HG03439 (cell line): Measurements from ENCODE around the gene ACY1.

ENCODE experiments used
- ATAC-seq: cut with Tn5 transposase; IDR thresholded peaks from one replicate; pipeline ENCODE4 v1.9.1; 2021; ENCODE audit warnings: mild to moderate bottlenecking, moderate library complexity; ENCODE audit not compliant: unreplicated experiment

The ACY1 gene

DNA sequence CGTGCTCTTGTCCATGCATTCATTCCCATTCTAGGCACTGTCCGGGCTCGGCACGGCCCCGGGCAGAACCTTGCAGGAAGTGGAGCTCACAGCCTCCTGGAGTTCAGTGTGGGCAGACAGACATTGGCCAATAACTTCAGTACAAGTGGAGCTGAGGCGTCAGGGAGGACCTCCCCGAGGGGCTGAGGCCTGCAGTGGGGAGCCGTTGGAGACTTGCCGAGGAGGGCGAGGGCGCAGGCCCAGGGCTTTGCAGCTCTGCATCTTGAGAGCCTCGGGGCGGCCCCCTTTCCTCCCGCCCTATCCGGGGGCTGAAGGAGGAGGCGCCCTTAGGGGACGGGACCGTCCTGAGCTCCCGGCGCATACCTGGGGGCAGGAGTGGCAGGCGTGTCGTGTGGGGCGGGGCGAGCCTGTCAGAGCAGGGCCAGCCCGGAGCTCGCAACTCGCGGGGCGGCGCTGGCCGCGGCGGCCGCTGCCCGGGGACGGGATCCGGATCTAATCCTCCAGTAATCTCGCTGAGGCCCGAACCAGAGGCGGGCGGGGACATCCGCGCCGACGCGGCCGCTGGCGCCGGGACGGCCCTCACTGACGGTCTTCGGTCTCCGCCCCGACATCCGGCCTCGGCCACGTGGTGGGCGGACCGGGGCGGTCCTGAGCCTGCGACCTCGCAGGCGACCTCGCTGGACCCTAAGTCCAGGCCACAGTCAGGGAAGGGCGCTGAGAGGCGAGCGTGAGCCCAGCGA is at the start of gene ACY1:
Gene ACY1 (plus strand): TSS at position 698 of the 740 bp plus-strand sequence. CDS start 530 bp downstream, outside the sequence.
- peak; percentile 65 for ATAC-seq

GRCh38 chr3:51934139-51934850 is 49.0 kb upstream of the ACY1 start:
- no peak for ATAC-seq

DNA sequence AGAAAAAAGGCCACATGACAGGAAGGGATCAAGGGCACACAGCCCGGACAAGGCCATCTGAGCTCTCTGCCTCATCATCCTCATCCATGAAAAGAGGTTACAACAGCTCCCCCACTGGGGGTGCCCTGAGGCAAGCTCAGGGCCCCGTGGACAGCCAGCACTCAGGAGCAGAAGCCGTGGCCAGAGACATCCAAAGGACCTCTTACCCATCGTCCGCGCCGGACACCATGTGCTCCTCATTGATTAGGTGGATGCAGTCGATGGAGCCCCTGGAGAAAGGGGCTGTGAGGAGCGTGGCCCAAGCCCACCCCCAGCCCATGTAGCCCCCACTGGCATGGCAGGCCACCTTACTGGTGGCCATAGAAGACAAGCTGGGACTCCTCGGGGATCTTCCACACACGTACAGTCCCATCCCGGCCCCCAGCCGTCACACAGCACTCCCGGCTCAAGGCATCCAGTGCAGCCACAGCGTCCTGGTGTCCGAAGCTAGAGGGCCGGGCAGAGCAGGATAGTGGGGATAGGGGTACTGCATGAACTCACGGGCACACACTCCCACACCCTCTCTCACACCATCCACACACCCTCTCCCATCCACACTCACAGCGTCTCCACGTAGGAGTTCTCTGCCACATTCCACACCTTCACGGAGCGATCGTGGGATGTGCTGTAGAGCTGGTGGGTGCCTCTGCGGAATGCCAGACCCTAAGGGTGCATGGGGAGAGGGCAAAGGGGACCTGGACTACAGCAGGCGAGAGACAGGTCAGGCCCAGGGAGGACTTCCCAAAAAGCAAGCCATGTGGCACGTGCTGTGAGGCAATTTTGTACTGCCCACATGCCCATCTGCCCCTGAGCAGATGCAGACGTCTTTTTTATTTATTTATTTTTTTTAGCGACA is 48.1 kb upstream of the ACY1 start:
- no peak for ATAC-seq

DNA sequence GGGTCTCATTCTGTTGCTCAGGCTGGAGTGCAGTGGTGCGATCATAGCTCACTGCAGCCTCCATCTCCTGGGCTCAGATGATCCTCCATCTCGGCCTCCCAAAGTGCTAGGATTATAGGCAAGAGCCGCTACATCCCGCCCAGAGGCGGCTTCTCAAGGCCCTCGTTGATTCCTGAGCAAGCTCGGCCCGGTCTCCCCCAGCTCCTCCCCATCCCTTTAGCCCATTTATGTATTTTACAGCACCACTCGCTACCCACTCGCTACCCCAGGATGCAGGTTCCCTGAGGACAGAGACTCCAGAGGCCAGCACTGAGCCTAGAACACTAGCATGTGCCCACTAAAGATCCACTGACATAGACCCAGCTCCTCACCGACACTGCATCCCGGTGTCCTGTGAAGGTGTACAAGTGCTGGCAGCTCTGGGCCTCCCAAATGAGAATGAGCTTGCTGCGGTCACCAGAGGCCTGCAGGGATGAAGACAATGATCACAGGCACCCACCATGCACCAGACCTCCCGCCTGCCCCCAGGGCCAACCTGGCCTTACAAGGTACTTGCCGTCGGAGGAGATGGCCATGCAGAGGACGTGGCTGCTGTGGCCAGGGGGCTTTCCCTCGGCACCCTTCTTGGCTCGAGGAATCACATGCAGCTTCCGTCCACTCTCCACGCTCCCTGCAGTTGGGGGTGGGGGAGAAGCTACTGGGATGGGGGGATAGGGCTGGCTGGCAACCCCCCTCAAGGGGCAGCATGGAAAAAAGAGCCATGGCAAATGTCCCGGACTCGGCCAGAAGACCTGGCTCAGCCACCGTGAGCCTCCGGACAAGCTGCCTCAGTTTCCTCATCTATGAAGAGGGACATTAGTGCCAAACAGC is 47.2 kb upstream of the ACY1 start:
- no peak for ATAC-seq

DNA sequence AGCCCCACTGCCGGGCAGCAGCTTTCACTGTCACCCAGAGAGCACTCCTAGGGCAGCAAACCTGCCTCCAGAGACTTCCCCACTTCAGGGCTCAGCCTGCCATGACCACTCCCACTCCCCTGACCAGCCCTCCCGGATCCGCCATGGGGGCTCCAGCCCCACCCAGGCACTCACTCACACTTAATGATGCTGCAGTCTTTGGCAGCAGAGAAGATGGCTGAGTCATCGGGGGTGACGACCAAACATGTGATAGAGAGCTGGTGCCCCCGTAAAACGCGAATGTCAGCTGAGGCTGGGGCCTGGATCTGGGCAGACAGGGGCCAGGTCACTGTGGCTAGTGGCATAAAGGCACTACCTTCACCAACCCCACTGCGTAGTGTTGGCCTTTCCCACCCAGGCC is 46.3 kb upstream of the ACY1 start:
- no peak for ATAC-seq

- no peak for ATAC-seq
These were observed 45.5 kb upstream of the ACY1 start for GRCh38 chr3:51937611-51938450.

DNA sequence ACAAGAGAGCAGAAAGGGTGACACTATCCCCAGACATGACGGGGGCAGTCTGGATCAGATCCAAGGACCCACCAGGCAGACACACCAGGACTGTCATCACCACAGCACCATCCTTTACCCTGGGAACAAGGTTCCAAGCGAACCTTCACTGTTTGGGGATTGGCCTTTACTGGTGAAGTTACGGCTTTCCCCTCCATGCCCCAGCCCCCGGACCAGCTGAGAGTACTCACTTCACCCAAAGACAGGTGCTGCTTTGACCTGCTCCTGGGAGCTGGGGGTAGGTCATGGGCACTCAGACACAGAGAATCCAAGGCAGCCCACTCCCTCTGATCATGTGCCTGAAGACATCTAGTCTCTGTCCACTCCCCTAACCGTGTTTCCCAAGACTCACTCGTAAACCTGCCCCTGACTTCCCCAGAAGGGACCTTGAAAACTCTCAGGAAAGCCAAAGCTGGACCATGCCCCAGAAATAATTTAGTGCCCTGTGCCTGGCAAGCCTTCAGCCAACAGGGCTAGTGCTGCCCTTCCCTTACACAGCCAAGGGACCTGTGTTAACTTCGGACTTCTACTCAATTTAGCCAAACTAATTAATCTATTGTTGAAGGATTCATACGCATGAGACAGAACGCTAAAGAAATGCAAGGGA is 44.4 kb upstream of the ACY1 start:
- no peak for ATAC-seq

DNA sequence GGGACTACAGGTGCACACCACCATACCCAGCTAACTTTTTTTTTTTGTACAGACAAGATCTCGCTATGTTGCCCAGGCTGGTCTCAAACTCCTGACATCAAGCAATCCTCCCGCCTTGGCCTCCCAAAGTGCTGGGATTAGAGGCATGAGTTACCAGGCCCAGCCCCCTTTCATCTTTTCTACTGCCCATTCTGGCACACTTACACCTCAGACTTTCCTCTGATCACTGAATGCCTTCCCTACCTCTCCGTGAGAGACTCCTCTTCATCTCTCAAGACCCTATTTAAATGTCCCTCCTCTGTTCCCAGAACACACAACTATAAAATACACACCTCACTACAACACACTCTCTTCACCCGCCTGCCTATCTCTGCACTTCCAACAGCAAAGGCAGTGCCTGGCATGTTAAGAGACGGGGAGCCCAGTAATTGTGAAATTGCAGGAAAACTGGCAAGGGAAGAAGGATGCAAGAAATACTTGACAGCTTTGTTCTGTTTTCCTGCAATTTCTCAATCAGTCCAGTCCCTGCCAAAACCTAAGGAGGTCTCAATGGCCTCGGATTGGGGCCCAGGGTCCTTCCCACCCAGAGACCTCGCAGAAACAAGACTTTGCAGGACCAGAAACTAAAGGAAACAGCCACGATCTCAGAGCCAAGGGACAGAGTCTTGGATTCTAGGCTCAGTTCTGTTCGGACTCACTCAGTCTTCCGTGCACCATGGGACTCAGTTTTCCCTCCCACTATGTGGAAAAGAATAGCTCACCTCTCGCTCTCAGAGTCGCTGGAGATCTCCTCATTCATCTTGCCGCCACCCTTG is 42.5 kb upstream of the ACY1 start:
- no peak for ATAC-seq

DNA sequence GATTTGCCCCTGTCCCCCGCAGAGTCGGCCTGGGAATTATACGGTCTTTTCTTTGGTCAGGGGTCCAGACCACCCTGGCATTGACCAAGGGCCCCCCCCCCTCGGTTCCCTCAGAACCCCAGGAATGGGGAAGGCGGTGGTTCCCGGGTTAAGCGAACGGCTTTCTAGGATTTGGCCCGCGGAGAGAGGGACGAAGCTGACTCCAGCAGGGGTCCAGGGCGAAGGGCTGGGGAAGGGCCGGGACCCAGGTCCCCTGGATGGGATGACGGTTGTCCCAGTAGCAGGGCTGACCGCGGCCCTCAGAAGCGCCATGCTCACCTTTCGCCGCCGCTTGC is 41.9 kb upstream of the ACY1 start:
- ATAC-seq: no peak

- ATAC-seq: peak; percentile 93
These were observed 41.3 kb upstream of the ACY1 start, which contains the start of the genes PARP3 and RRP9 for GRCh38 chr3:51941798-51942602. TSS of gene PARP3 (plus strand) at chr3:51942363. CDS start at chr3:51943356, 993 bp downstream. TSS of gene RRP9 (minus strand) at chr3:51941904. CDS start at chr3:51941867, 37 bp downstream.

DNA sequence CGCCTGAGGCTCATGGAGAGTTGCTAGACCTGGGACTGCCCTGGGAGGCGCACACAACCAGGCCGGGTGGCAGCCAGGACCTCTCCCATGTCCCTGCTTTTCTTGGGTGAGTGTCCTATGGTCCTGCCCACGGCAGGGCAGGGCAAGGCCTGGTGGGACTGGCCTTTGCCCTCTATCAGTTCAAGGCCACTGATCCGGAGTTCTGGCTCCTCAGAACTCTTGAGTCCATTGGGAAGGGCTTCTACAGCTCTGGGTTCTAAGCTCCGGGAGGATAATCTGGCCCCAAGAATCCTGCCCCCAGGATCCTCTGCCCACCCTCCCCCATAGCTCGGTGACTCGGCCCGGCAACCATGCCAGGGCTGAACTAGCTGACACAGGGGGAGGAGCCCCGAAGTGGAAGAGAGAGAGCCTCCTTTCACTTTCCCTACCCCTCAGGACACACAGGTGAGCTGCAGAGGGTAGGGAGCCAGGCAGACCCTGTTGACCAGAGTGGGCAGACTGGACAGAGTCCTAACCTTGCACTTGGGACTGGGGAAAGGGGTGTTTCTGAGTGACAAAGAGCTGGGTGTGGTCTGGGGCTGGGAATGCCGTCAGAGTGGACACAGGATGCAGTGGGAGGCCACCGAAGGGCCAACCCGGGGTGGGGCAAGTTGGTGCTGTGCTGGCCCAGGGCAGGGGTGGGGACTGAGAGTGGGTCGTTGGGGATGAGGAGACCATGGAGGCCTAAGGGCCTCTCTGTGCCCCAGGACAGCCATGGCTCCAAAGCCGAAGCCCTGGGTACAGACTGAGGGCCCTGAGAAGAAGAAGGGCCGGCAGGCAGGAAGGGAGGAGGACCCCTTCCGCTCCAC is 40.5 kb upstream of the ACY1 start:
- ATAC-seq: peak; percentile 2

GRCh38 chr3:51943451-51944391 is 39.6 kb upstream of the ACY1 start:
- no peak for ATAC-seq

DNA sequence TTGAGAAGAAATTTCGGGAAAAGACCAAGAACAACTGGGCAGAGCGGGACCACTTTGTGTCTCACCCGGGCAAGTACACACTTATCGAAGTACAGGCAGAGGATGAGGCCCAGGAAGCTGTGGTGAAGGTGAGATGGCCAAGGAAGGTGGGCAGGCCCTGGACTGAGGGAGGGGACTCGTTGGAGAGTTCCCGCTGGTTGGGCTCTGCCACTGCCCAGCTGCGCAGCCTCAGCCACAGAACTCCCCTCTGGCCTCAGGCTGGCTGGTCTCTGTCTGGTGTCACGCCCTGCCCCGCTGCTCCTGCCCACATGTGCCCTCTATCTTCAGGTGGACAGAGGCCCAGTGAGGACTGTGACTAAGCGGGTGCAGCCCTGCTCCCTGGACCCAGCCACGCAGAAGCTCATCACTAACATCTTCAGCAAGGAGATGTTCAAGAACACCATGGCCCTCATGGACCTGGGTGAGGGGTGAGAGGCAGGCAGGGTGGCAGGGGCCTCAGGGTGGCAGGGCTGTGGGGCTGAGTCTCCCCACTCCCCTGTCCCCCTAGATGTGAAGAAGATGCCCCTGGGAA is 38.8 kb upstream of the ACY1 start:
- no peak for ATAC-seq

DNA sequence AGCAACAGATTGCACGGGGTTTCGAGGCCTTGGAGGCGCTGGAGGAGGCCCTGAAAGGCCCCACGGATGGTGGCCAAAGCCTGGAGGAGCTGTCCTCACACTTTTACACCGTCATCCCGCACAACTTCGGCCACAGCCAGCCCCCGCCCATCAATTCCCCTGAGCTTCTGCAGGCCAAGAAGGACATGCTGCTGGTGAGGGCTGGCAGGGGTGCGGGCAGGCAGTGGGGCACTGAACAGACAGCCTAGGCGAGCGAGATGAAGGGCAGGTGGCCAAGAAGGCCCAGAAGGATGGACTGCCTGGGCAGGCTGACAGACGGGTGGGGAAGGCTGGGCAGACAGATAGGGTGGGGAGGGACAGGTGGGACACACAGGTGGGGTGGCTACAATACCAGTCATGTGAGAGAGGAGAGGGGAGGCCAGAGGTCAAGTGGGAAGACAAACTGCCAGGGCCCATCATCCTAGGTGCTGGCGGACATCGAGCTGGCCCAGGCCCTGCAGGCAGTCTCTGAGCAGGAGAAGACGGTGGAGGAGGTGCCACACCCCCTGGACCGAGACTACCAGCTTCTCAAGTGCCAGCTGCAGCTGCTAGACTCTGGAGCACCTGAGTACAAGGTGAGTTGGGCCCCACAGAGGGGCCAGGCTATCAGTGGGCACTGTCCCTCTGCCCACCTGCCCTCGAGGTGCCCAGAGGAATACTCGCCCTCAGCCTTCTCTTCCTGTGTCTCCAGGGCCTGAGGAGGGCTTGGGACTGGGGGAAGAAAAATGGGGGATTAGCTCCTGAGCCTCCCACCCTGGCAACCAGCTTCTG is 38.1 kb upstream of the ACY1 start:
- ATAC-seq: no peak
